ENCODE data around the gene TANGO6. TPM values are rescaled to one million over a fixed set of nuclear protein-coding genes. Genes with fewer than 3 reads are reported as not detected.

TANGO6 gene
- total RNA-seq, 1 donor from 2014 or later: 25.3 TPM

Other genes starting within 250 kb of the TANGO6 start
- gene CDH3, start 198.2 kb upstream of the TANGO6 start, total RNA-seq: 0.23 and 0.45 TPM in 2 replicates
- 0.36 and 0.73 TPM in 2 replicates for gene CDH1, start 106.2 kb upstream of the TANGO6 start, total RNA-seq